Cerebellar cortex (tissue), 1 donor: ENCODE measurements around the gene IGFN1.
"Not testable (repeated sequence)": the region's sequence is repeated elsewhere in the genome, so short reads cannot be mapped to it uniquely, and the experiment has no call there.

ENCODE experiments used
- DNase-seq: peaks from one replicate; pipeline ENCODE4 v3.0.0-alpha.2; 2015; ENCODE audit warnings: low spot score

The IGFN1 gene

DNA sequence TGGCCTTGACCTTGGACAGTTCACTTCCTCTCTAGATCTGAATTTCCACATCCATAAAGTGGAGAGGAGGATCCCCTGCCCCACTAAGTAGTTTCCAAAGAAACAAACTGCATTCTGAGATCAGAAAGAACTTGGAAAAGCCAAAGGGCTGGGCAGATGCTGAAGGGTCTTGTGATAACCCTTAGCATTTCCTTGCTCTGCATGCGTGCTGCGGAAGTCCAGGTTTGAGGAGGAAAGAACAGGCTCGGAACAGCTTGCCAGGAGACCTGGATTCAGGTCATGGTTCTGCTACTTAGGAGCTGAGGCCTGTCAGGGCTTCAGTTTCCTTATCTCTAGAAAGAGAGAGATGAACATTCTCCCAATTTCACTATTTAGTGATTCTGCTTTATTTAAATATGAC is 27.2 kb downstream of the IGFN1 start:
- DNase-seq = no peak

DNA sequence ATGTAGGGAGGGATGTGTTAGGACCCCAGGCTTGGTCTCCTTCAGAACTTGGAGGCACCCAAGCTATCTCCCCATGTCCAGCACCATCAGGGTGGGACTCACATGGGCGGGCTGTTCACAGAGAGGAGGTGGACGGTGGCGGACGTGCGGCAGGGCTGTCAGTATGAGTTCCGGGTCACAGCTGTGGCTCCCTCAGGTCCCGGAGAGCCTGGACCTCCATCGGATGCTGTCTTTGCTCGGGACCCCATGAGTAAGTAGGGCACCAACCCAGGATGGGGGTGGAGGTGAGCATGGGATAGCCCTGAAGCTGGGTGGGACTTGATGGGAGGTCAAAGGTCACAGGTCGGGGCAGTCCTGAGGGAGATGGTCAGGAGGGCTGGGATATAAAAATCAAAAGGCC is 27.8 kb downstream of the IGFN1 start:
- DNase-seq = no peak

DNA sequence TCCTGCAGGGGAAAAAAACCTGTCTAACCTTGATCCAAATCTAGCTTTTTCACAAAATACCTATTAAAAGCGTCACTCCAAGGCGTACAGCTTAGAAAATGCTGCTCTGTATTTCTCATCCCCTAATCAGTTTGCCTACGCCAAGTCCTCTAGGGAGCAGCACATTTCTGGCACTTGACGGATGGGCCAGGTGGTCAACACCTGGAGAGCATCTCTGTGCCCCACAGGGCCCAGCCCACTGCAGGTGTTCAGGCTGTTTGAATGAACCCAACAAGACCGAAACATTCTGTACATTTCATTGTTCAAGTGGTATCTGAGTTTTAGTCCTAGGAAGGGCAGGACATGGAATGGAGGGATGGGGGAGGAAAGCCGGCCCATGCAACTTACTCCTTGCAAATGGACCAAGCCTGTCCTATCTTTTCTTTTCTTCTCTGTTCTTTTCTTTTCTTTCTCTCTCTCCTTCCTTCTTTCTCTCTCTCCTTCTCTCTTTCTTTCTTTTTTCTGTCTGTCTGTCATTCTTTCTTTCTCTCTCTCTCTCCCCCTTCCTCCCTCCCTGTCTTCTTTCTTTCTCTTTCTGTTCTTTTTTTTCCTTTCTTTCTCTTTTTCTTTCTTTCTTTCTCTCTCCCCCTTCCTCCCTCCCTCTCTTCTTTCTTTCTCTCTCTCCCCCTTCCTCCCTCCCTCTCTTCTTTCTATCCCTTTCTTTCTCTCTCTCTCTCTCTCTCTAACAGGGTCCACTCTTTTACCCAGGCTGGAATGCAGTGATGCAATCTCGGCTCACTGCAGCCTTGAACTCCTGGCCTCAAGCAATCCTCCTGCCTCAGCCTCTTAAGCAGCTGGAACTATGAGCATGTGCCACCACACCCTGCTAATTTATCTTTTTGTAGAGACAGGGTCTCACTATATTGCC is 29.1 kb downstream of the IGFN1 start:
- no peak for DNase-seq

DNA sequence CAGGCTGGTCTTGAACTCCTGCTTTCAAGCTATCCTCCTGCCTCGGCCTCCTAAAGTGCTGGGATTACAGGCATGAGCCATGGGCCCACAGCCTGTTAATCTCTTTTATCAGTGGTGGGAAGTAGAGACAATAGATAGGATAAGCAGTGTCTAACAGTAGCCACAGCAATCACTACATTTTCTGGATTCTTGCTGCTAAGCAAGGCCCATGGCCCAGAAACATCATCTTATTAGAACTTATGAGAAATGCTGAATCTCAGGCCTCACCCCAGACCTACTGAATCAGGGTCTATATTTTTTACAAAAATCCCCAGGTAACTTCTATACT is 29.7 kb downstream of the IGFN1 start:
- no peak for DNase-seq

DNA sequence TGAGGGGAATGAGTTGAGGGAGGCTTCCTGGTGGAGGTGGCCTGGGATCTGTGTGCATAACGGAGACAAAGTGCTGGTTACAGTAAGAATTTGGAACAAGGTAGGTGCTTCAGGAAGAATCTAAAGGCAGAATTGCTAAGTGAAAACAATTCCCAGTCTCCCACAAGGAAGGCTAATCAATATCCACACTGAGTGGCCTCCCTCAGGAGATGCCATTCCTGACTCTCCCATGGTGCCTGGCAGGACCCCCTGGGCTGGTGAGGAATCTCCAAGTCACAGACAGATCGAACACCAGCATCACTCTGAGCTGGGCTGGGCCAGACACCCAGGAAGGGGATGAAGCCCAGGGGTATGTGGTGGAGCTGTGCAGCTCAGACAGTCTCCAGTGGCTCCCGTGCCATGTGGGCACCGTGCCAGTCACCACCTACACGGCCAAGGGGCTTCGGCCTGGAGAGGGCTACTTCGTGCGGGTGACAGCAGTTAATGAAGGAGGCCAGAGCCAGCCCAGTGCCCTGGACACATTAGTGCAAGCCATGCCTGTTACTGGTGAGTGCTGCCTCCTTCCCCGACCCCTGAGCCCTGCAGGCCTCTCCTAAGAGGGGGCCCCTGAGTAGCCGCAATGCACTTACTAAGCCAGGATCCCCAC is 30.7 kb downstream of the IGFN1 start:
- no peak for DNase-seq

DNA sequence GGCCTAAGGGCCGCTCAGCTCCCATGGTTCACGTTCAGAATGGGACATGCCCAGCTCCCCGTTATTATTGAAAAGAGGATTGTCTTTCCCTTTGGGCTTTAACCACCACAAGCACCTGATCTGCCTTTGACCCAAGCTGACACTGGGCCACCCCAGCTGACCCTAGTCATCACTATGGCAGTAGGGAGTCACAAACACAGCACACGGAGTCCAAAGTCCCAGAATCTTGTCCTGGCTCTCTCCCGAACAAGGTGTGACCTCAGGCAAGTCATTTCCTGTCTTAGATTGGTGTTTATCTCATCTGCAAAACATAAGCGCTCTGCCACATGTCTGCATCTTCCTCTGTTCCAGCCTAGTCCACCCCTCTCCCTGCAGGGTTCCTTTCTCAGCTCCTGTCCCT is 31.5 kb downstream of the IGFN1 start:
- DNase-seq = no peak

DNA sequence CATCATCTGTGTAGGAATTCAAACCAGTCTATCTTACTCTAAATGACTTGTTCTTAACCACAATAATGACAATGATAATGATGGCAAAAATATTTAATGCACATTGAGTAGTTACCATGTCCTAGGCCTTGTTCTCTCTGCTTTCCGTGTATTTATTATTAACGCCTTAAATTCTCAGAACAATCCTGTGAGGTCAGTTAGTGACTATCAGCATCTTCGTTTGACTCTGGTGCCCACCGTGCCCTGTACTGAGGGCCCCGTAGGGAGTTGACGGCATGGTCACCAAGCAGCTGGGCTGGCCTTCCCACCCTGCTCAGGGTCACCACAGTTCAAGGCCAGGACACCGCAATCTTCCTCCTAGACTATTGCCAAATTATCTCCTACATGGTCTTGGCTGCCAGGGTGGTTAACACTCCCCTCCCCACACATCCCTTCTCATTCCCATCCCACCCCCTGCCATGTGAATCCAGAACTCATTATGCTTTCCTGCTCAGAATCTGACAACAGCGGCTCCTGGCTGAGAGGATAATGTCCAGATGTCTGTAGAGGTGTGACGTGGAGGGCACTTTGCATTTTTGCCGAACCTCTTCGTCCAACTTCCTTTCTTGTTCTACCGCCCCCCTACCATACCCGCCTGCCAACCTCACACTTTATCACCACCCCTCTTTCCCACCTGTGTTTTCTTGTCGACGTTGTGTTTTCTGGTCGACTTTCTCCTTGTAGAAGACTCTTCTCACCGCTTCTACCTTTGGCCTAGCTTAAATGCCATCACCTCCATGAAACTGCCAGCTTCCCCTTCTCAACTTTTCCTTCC is 33.4 kb downstream of the IGFN1 start:
- no peak for DNase-seq

DNA sequence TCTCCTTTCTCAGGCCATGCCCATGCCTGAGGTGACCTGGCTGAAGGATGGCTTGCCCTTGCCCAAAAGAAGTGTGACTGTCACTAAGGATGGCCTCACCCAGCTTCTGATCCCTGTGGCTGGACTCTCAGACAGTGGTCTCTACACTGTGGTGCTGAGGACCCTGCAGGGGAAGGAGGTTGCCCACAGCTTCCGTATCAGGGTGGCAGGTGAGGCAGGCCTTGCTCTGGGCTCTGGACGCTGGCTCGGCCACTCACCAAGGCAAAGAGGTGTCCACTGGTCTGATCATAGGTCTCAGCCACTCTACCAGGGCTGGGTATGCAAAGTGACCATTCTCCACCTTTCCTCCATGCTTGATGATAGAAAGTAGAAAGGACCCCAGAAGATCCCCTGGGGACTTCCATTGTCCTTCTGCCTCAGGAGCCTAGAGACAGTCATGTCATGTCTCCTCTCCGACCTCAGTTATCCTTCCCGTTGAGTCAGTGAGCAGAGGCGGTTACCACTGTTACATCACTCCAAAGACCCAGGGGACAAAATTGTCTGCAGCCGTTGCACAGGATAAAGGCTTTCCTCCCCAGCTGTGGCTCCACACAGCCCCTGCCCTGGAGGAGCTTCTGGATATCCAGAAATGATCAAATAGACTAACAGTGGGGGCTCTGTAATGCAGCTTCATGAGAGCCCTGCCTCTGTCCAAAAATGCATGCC is 34.2 kb downstream of the IGFN1 start:
- no peak for DNase-seq

DNA sequence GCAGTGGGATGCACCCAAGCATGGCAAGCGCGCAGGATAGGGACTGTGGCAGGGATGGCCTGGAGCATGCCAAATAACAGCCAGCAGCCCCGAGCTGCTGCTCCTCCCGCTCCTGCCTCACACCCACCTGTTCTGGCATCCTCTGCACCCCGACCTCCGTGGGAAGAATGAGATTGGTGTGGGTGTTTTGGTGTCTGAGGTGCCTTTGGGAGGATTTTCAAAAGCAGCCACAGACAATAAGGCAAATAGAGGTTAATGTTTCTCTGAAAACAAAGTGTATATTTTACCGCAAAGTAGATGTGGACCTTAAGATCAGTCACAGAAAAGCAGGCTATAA is 35.5 kb downstream of the IGFN1 start:
- DNase-seq = no peak

DNA sequence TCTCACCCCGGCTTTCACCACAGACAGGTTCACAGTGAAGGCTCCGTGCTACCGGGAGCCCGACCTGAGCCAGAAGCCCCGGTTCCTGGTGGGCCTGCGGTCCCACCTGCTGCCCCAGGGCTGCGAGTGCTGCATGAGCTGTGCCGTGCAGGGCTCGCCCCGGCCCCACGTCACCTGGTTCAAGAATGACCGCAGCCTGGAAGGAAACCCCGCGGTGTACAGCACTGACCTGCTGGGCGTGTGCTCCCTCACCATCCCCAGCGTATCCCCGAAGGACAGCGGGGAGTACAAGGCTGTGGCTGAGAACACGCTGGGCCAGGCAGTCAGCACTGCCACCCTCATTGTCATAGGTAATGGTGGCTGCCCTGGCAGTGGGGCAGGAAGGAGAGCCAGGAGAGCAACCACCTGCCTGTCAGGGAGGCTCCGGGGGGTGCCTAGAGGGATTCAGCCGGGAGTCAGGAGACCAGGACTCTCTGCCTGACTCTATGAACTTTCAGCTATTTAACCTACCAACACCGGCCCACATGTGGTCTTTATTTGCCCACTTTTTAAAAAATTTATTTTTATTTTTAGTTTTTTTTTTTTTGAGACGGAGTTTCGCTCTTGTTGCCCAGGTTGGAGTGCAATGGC is 36.4 kb downstream of the IGFN1 start:
- DNase-seq = no peak

DNA sequence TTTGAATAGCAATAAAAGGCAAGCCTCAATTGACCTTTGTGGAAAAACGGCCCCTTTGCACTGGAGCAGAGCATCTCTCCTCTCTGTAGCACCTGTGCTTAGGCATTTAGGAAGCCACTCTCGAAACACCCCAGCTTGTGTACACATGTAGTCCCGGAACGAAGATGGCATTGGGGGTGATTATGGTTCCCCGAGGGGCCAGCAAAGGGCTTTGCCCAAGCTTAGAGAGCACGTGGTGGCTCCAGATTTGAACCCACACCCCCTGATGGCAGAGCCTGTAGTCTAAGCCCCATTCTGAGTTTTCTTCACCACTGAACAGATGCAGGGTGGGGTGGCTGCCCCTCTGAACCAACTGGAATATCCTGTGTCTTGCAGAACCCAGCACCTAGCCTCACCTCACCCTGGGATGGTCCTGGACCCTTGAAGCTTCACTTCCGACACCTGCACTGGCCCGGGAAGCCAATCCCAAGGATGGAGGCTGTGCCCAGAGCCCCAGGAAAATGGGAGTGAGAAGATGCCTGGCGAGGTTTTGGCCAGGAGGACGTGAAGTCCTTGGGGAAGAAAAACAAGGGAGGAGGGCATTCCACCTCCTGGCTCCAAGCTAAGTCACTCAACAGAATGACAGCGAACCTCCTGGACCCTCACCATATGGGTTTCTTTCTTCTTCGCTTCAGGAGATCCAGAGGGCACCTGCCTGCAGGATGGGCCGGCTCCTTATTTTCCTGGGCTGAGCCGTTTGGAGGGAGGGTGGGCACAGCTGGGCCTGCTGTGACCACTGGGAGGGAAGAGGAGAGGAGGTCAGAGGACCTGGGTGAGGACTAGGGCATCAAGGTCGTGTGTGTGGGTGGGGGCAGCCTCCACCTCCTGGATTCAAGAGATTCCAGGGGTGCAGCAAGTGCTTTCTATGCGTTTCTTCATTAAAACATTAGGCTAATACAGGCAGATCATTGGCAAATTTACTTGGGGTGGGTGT is 37.7 kb downstream of the IGFN1 start:
- DNase-seq = no peak

DNA sequence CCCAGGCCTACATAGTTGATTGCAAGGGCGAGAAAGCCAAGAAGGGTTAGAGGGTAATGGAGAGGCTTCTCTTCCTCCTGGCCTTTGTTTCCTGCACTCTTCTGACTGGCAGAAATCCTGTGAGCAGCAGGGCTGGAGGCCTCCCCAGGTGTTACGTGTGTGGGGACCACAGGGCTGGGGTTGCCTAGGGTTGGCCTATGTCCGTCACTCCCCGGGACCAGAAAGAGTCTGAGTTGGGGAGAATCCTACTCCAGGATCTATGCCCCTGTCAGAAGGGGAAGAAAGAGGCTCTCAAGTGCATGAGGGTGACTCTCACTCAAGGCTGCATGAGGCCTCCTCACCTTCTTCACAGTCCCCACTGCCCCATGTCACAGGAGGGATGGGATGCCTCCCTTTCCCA is 38.5 kb downstream of the IGFN1 start:
- DNase-seq = no peak

DNA sequence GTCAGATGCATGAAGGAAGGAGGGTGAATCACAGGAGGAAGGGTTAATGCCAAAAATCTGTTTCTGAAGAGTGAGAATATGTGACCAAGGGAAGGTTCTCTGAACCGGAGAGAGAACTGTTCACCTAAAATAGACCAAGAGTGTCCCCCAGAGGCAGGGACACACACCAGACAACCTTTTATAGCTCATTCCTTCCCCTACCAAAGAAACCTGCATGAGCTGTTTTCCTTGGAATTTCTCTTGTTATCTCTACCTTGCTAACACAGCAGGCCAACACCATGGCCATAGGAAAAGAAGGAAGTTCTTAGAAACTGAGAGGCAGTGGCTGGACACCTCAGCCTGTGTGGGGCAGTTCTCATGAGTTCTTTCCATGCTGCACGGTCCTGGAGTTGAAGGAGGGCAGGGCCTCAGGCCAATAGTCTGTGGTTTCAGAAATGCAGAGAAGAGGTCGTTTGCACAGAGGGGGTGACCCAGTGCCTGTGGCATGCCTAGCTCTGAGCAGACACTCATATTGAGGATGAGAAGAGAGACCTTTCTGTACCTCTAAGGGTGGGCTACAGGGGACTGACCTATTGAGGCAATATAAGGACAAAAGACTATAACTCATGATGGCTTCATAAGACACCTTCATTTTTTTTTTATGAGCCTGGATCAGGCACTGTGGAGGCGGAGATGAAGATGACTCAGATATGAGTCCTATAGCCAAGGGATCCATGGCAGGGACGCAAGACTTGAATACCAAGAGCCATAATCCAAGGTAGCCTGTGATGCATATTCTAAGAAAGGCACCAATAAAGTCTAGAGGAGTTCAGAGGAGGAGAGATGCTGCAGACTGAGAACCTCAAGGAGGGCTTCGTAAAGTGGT is 39.4 kb downstream of the IGFN1 start:
- DNase-seq = no peak

DNA sequence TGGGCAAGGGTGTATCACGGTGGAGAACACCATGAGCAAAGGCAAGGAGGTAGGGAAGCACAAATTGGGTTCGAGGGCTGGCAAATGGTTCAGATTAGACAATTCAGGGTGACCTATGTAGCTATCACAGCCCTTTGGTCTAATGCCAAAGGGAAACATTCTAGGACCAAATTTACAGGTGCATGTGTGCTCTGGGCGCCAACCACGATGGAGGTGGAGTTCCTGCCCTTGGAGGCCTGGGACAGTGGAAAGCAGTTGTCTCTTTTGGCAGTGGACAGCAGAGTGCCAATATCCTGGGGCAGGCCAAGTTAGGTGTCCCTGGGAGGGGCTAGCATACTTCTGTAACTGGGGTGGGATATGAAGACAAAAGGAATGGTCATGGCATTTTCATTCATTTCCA is 40.1 kb downstream of the IGFN1 start:
- DNase-seq = no peak

DNA sequence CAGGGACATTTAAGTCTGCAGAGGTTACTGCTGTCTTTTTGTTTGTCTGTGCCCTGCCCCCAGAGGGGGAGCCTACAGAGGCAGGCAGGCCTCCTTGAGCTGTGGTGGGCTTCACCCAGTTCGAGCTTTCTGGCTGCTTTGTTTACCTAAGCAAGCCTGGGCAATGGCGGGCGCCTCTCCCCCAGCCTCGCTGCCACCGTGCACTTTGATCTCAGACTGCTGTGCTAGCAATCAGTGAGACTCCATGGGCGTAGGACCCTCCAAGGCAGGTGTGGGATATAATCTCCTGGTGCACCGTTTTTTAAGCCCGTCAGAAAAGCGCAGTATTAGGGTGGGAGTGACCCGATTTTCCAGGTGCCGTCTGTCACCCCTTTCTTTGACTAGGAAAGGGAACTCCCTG is 49.0 kb downstream of the IGFN1 start:
- not testable (repeated sequence) for DNase-seq

DNA sequence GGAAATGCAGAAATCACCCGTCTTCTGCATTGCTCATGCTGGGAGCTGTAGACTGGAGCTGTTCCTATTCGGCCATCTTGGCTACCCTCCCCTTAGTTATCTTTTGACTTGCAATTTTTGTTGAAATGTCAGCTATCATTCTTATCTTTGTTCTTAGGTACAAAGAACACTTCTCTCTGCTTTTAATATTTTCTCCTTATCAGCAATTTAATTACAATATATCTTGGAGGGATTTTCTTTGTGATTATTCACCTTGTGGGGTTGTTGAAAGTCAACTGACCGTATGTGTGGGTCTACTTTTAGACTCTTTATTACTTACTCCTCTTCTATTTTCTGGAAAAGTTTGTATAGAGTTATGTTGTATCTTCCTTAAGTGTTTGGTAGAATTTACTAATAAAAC is 49.5 kb downstream of the IGFN1 start:
- DNase-seq = no peak

DNA sequence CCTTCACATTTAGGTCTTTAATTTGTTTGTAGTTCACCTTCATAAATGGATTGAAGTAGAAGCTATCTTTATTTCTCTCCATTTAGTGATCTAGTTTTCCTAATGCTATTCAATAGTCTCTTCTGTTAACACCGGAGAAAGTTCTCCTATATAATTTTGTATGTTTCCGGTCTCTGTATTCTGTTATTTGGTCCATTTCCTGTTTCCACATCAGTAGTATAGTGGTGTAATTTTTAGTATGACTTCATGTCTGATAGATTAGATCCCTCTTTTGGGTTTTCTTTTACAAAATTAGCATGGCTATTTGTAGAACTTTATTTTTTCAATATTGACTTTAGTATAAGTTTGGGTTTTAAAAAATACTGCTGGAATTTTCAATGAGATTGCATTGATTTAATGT is 51.1 kb downstream of the IGFN1 start:
- DNase-seq = no peak

DNA sequence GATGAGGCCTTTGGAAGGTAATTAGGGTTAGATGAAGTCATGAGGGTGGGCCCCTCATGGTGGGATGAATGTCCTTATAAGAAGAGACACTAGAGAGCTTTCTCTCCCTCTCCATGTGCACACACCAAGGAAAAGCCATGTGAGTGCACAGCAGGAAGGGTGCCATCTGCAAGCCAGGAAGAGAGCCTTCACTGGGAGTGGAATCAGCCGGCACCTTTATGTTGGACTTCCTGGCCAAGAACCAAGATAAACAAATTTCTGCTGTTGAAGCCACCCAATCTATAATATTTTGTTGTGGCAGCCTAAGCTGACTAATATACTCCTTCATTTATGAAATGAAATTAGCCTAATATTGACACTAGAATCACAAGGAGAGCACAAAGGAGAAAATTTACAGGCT is 54.5 kb downstream of the IGFN1 start:
- no peak for DNase-seq

DNA sequence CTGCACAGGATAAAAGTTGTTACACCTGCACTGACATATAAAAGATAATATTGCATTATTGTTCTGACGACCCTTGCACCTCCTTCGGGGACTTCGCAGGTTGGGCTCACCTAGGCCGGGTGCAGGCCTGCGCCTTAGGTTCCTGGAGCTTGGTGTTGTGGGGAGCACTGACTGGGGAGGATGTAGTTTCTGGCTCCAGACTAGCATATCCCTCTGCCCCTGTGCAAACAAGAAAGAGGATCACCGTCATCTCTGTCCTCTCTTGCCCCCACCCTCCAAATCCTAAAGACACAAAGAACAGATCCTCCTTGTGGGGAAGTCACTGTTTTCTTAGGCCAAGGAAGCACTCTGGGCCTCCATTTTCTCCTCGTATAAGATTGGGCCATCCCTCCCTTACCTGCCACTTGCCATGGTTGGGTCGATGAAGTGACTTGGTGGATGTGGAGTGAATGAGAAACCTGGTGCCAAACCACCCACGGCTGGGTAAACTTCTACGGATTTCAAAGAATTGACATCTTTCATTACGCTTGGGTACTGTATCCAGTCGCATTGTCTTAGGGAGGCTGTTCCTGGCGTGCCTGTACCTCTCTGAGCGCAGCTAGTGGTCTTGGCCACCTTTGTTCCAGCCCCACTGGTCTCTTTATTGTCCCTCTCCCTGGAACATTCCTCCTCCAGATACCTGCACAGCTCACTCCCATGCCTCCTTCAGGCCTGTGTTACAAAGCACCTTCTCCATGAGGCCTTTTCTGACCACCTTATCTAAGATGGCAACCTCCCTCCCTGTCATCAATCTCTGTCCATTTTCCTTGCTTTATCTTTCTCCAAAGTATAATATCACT is 58.3 kb downstream of the IGFN1 start:
- no peak for DNase-seq
